Measurements from ENCODE around the gene CDYL.

Gene CDYL

GRCh38 chr6:4802312-4802935 lies 26.2 kb downstream of the CDYL start:
- in situ Hi-C loops (cut with MboI; ENCODE audit: low sequenced_read_pairs), result no loop called here

- in situ Hi-C loops (cut with MboI; ENCODE audit: low sequenced_read_pairs), result no loop called here
These were observed 27.1 kb downstream of the CDYL start for GRCh38 chr6:4803343-4803744.

- in situ Hi-C loops (cut with MboI; ENCODE audit: low sequenced_read_pairs), result no loop called here
These were observed 27.9 kb downstream of the CDYL start for GRCh38 chr6:4804095-4804494.

GRCh38 chr6:4805553-4806336 lies 29.5 kb downstream of the CDYL start:
- in situ Hi-C loops (cut with MboI; ENCODE audit: low sequenced_read_pairs), result no loop called here

DNA sequence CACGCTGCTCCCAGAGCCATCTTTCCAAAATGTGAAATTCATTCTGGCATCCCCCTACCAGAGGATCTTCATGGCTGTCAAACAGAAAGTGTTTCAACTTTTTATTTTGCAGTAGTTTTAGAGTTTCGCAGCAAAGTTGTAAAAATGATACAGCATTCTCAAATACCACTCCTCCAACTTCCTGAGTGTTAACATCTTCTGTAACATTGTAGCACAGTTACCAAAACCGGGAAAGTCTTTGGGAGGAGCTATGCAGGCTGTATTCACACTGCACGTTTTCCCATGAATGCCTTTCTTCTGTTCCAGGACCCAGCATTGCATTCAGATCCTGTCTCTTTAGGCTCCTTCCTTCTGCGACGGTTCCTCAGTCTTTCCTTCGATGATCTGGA lies 30.1 kb downstream of the CDYL start:
- in situ Hi-C loops (cut with MboI; ENCODE audit: low sequenced_read_pairs), result no loop called here

- in situ Hi-C loops (cut with MboI; ENCODE audit: low sequenced_read_pairs), result no loop called here
These were observed 30.6 kb downstream of the CDYL start for GRCh38 chr6:4806791-4807190.

- in situ Hi-C loops (cut with MboI; ENCODE audit: low sequenced_read_pairs), result no loop called here
These were observed 32.2 kb downstream of the CDYL start for GRCh38 chr6:4808396-4808795.

DNA sequence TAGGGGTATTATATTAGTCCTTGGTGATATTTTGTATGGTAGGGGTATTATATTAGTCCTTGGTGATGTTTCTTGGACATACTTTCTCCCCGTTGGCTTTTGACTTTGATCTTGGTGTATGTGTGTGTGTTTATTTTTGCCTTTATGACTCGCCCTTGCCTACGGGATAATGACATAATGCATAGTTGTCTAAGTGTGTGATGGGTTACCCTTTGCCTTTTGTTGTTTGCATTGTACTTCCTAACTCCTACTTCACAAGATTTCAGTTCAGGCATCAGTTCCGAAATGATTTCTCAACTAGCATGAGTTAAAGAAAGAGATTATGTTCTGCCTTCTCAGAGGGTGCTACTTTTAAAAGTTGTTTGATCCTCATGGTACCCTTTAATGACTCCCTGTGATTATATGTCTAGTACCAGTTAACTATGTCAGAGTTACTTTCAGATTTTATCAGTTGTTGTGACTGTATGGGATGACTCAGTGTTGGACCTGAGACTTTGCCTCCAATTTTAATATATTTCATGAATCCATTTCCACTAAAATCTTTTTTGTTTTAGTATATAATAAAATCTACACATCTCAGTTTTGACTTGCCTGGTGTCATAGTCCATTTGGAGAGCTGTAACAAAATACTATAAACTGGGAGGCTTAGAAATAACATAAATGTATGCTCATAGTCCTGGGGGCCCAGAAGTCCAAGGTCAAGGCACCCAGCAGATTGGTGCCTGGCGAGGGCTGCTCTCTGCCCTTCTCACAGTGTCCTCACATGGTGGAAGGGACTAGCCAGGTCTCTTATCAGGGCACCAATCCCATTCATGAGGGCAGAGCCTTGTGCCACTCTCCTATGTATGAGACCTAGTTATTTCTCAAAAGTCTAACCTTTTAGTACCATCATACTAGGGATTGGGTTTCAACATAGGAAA lies 34.1 kb downstream of the CDYL start:
- in situ Hi-C loops (cut with MboI; ENCODE audit: low sequenced_read_pairs), result no loop called here

DNA sequence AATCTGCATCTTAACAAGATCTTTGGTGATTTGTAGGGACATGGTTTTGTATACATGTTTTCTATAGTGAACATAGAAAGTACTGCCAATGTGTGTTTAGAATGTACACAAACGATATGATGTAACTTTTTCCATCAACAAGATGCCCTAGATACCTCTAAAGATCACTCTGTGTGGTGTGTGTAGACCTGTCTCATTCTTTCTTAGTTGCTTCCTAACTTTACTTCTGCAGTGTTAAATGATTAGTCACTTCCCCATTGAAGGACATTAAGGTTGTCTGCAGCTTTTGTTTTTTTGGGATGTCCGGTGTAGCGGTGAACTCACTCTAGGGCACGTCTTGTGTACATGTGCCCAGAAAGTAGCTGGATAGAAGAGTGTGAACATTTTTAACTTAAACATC lies 35.9 kb downstream of the CDYL start:
- in situ Hi-C loops (cut with MboI; ENCODE audit: low sequenced_read_pairs), result no loop called here

GRCh38 chr6:4813055-4813454 lies 36.9 kb downstream of the CDYL start:
- in situ Hi-C loops (cut with MboI; ENCODE audit: low sequenced_read_pairs), result no loop called here

DNA sequence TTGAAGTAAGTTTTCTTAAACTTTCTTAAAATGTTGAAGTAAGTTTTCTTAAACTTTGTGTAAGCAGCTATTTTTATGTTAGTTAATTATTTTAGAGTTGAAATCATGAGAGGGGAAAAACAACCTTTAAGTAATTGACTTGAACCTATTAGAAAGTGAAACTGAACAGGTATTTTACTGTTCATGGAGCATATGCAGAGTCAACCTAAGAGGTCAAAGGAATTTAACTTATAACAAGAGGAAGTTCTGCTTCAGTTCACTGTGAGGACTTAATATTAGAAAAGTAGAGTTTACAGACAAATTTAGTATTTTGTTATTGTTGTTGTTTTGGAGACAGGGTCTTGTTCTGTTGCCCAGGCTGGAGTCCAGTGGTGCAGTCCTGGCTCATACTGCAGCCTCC lies 38.0 kb downstream of the CDYL start:
- in situ Hi-C loops (cut with MboI; ENCODE audit: low sequenced_read_pairs), result no loop called here

DNA sequence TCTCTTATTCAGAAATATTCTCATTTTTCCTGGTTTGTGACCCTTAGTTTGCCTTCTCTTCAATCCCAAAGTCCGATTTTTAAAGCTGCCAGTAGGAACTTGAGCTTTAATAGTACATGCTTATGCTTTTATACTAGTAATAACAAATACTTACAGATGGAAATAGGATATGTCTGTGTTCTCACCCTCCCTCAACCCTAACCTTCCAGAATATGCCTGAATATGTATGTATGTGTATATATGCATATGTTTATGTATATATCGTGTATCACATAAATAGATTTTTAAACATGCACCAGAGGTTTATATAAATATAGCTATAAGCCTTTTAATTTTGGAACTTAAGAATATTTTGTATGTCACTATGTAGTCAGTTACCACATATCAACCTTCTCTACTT lies 38.8 kb downstream of the CDYL start:
- in situ Hi-C loops (cut with MboI; ENCODE audit: low sequenced_read_pairs), result no loop called here

DNA sequence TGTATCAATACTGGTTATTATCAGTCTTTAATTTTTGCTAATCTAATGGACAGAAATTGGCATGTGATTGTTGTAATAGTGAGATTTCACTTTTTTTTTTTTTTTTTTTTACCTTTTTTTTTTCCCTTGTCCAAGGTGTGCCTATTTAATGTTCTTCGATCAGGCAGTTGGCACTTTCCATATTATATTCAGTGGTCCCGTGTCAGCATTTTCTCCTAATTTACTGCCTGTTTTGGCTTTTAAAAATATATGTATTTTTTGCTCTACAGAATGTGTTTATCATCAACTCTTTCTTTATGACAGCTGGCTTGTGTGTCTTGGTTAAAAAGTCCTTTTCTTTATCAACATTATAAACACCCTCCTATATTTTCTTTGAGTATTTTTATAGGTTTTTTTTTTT lies 39.4 kb downstream of the CDYL start:
- in situ Hi-C loops (cut with MboI; ENCODE audit: low sequenced_read_pairs), result no loop called here

- in situ Hi-C loops (cut with MboI; ENCODE audit: low sequenced_read_pairs), result no loop called here
These were observed 40.7 kb downstream of the CDYL start for GRCh38 chr6:4816904-4817303.

GRCh38 chr6:4817551-4817950 lies 41.3 kb downstream of the CDYL start:
- in situ Hi-C loops (cut with MboI; ENCODE audit: low sequenced_read_pairs), result no loop called here

DNA sequence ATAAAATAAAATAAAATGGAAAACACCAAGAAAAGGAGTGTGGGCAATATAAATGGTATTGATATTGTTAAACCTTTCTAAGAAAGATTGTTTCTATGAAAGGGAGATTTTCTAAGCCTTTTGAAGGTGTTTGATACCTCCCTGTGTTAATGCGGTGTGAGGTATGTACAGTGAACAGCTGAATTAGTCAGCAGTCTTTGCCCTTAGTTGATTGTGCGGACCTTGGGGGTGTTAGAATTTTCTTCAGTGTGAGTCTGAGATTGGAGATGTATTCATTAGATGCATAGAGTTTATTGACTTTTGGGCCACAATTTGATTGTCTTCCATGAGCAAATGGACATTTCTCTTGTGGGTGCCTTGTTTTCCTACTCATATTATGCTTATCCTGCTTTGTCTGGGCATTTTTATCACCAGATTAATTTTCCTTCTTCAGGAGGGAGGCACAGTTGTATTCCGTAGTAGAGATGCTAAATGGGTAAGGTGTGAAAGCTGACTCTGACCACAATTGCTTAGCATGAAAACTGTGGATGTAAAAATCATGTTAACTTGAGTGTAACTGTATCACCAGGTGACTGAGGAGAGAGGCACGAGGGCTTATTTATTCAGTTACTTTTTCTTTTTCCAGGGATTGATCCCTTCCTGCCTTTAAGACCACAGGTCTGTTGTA lies 42.2 kb downstream of the CDYL start:
- in situ Hi-C loops (cut with MboI; ENCODE audit: low sequenced_read_pairs), result no loop called here

DNA sequence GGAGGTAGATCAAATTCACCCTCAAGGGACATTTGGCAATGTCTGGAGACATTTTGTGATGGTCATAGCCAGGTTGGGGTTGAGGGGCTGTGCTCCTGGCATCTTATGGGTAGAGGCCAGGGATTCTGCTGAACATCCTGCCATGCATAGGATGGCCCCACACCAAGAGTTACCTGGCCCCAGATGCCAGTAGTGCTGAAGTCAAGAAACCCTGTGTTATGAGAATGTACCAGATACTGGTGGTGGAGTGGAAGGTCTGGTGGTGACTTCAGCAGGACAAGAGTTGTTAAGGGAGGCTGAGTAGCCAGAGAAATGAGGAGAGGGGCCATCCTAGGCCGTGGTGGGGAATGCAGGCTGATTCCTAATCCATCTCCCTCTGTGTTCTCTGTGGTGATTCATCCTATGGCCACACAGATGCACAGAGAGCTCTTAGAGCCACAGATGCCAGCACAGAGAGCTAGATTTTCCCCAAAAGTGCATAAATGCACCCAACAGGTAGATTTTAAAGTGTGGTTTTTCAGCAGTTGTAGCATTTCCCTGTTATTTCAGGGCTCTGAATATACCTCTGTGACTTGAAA lies 43.6 kb downstream of the CDYL start:
- in situ Hi-C loops (cut with MboI; ENCODE audit: low sequenced_read_pairs), result no loop called here

DNA sequence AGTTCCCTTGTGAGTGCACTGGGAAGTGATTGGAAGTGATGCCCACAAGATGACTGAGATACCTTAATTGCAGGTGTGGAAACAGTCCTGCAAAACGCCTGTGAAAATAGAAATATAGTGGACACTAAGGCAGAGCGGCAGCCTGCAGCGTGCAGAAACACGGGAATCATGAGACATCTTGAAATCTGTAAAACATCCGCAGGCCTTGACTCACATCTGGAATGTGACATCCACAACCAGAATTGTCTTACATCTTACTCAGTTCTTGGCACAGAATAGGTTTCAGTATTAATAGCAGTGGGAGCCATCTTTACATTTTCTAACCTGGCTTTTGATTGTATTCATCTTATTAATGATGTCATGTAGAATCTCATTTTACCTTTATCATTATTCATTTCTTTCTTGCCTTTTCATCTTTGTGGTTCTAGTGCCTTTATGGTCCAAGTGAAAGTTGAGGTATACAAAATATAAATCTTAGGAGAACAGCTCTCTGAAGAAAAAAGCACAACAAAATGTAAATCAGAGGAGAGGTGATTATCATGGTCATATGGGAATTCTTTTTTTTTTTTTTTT lies 44.6 kb downstream of the CDYL start:
- in situ Hi-C loops (cut with MboI; ENCODE audit: low sequenced_read_pairs), result no loop called here

GRCh38 chr6:4822476-4822875 lies 46.3 kb downstream of the CDYL start:
- in situ Hi-C loops (cut with MboI; ENCODE audit: low sequenced_read_pairs), result no loop called here

DNA sequence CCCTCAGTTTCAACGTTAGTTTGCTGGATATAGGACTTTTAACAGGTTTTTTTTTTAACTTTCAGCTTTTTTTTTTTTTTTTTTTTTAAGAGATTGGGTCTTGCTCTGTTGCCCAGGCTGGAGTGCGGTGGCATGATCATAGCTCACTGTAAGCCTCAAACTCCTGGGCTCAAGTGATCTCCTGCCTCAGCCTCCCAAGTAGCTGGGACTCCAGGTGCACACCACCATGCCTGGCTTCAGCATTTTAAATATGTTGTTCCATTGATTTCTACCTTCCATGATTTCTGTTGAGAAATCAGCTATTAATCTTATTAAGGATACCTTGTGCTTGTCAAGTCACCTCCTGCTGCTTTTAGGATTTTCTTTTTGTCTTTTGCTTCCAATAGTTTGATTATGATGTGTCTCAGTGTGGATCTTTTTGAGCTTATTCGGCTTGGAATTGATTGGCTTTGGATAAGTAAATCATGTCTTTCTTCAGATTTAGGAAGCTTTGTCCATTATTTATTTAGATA lies 52.0 kb downstream of the CDYL start:
- in situ Hi-C loops (cut with MboI; ENCODE audit: low sequenced_read_pairs), result no loop called here

Measured in hTERT RPE-1 (cell line).